Keratinocyte (primary cell): ENCODE data around the gene GPT2.

Experiments used
- CTCF ChIP-seq, 3 experiments: IDR thresholded peaks in 1 of 3; conservative IDR thresholded peaks in 1 of 3; optimal IDR thresholded peaks in 1 of 3; 2 replicates in 2 of 3; 3 replicates in 1 of 3; pipeline versions ENCODE3 to v1.5.1; 2011; ENCODE audit warnings: low read length in 3 of 3, mild to moderate bottlenecking in 3 of 3, moderate library complexity in 2 of 3, control low read depth in 1 of 3, inconsistent platforms in 1 of 3; ENCODE audit not compliant: insufficient read depth in 2 of 3; ENCODE audit errors: extremely low read depth in 1 of 3
- EZH2 ChIP-seq: IDR thresholded peaks from one replicate; pipeline ENCODE4 v1.6.1; 2012; ENCODE audit warnings: inconsistent platforms, mild to moderate bottlenecking, low read length, moderate library complexity

- no peak for TF ChIP-seq EZH2
- no peak for TF ChIP-seq CTCF (optimal IDR thresholded peaks at IDR 0.05 in 1 of 3, IDR thresholded peaks at IDR 0.05 in 1 of 3, conservative IDR thresholded peaks at IDR 0.05 in 1 of 3; ENCODE audit: extremely low read depth in 1 of 3, insufficient read depth in 2 of 3, low read length in 3 of 3)
Observed at GRCh38 chr16:46923513-46924295, 39.5 kb downstream of the GPT2 start.
